Fibroblast of lung (primary cell): ENCODE data around the gene SIRPG. TPM values are rescaled to one million over a fixed set of nuclear protein-coding genes. Genes with fewer than 3 reads are reported as not detected.

Source experiments
- DNase-seq, 2 donors: peaks; one replicate each; pipeline versions ENCODE4 v3.0.0 to v3.0.0-alpha.2; 2010; ENCODE audit warnings: low read depth in 2 of 2
- H2AFZ ChIP-seq: 2 replicates; pipeline ENCODE4 v1.5.1; 2012; ENCODE audit warnings: low read length, control low read depth, inconsistent platforms
- H3K27ac ChIP-seq: 2 replicates; pipeline ENCODE4 v1.5.1; 2011; ENCODE audit warnings: low read length, control low read depth; ENCODE audit not compliant: insufficient read depth
- H3K27me3 ChIP-seq: 2 replicates; pipeline ENCODE4 v1.5.1; 2011; ENCODE audit warnings: mild to moderate bottlenecking, low read length; ENCODE audit not compliant: control insufficient read depth, insufficient read depth
- H3K36me3 ChIP-seq: 2 replicates; pipeline ENCODE4 v1.5.1; 2011; ENCODE audit warnings: low read length; ENCODE audit not compliant: control insufficient read depth, insufficient read depth
- H3K4me1 ChIP-seq: 2 replicates; pipeline ENCODE4 v1.5.1; 2011; ENCODE audit warnings: low read length; ENCODE audit not compliant: control insufficient read depth, insufficient read depth; ENCODE audit errors: extremely low read depth
- H3K4me2 ChIP-seq: 2 replicates; pipeline ENCODE4 v1.5.1; 2011; ENCODE audit warnings: low read length, control low read depth; ENCODE audit not compliant: insufficient read depth; ENCODE audit errors: extremely low read depth
- H3K4me3 ChIP-seq, 4 experiments: fragments of 200-600 bp in 1 of 4; sonication (generic) in 1 of 4; replicated peaks in 1 of 4; 2 replicates each; pipeline ENCODE4 v1.5.1; 2011 to 2016; ENCODE audit warnings: low read length in 4 of 4, low read depth in 3 of 4, mild to moderate bottlenecking in 3 of 4, control low read depth in 2 of 4, inconsistent platforms in 1 of 4, mixed read lengths in 1 of 4; ENCODE audit not compliant: insufficient read depth in 1 of 4; ENCODE audit errors: control extremely low read depth in 1 of 4
- H3K79me2 ChIP-seq: 2 replicates; pipeline ENCODE4 v1.5.1; 2012; ENCODE audit warnings: mild to moderate bottlenecking, low read length, inconsistent platforms; ENCODE audit not compliant: control insufficient read depth, insufficient read depth
- H3K9ac ChIP-seq: 2 replicates; pipeline ENCODE4 v1.5.1; 2011; ENCODE audit warnings: mild to moderate bottlenecking, low read length, control low read depth; ENCODE audit not compliant: insufficient read depth
- H3K9me3 ChIP-seq: 2 replicates; pipeline ENCODE4 v1.5.1; 2012; ENCODE audit warnings: low read depth, low read length; ENCODE audit not compliant: control insufficient read depth, insufficient read depth
- H4K20me1 ChIP-seq: 2 replicates; pipeline ENCODE4 v1.5.1; 2011; ENCODE audit warnings: low read length; ENCODE audit not compliant: control insufficient read depth, insufficient read depth; ENCODE audit errors: extremely low read depth
- CTCF ChIP-seq, 2 donors: IDR thresholded peaks in 1 of 2; conservative IDR thresholded peaks in 1 of 2; 1 replicate in 1 of 2; 2 replicates in 1 of 2; pipeline ENCODE4 v1.5.1; 2011 to 2012; ENCODE audit warnings: low read length in 2 of 2, control low read depth in 1 of 2, inconsistent platforms in 1 of 2, low read depth in 1 of 2, mild to moderate bottlenecking in 1 of 2
- EZH2 ChIP-seq: IDR thresholded peaks from 2 replicates; pipeline ENCODE4 v1.5.1; 2012; ENCODE audit warnings: low read length, control low read depth, mild to moderate bottlenecking; ENCODE audit errors: missing control alignments
- polyA plus RNA-seq, 2 donors: library from polyadenylated mRNA; depleted of rRNA in 1 of 2; stranded (reverse) in 1 of 2; unstranded in 1 of 2; fragments of >200 nt; gene quantifications; 2 replicates each; pipeline ENCODE4 v1.2.1, GENCODE V29; 2011 to 2012; ENCODE audit warnings: missing spikeins in 1 of 2
- total RNA-seq: library from RNA; depleted of rRNA; stranded (reverse); fragments of >200 nt; gene quantifications from 2 replicates; pipeline ENCODE4 v1.2.1, GENCODE V29; 2014

Gene SIRPG
- total and polyA plus RNA-seq, 2 donors (not counting 1 experiment from before 2014, with no cell fraction given) = not detected

- Histone ChIP-seq H3K27me3 (no peaks in the 10 kb centered on the region), H3K4me3 (no peak overlapping the region), H3K27ac (no peak overlapping the region), H3K4me1 (no peaks in the 10 kb centered on the region), H3K79me2 (no peaks in the 10 kb centered on the region), H3K9ac (no peak overlapping the region), H4K20me1 (no peaks in the 10 kb centered on the region), H3K9me3 (no peaks in the 10 kb centered on the region), H2AFZ (no peak overlapping the region), H3K4me2 (no peak overlapping the region), H3K36me3 (no peaks in the 10 kb centered on the region)
- DNase-seq = no peak
- TF ChIP-seq CTCF (conservative IDR thresholded peaks at IDR 0.05 in 1 of 2, IDR thresholded peaks at IDR 0.05 in 1 of 2; ENCODE audit: low read depth in 1 of 2, low read length in 2 of 2) (no peak), EZH2 (no peak)
Observed at GRCh38 chr20:1684872-1685271, 27.3 kb upstream of the SIRPG start.

GRCh38 chr20:1676650-1677049, 19.1 kb upstream of the SIRPG start:
- Histone ChIP-seq H3K4me3 (no peak overlapping the region), H3K27me3 (peaks cover 6% of the 10 kb centered on the region), H4K20me1 (no peaks in the 10 kb centered on the region), H3K36me3 (no peaks in the 10 kb centered on the region), H2AFZ (no peak overlapping the region), H3K9me3 (no peaks in the 10 kb centered on the region), H3K4me2 (no peak overlapping the region), H3K27ac (no peak overlapping the region), H3K79me2 (no peaks in the 10 kb centered on the region), H3K9ac (no peak overlapping the region), H3K4me1 (no peaks in the 10 kb centered on the region)
- no peak for DNase-seq
- TF ChIP-seq CTCF (conservative IDR thresholded peaks at IDR 0.05 in 1 of 2, IDR thresholded peaks at IDR 0.05 in 1 of 2; ENCODE audit: low read depth in 1 of 2, low read length in 2 of 2) (no peak), EZH2 (no peak)

GRCh38 chr20:1674990-1675780, 17.6 kb upstream of the SIRPG start:
- no peak for TF ChIP-seq EZH2
- TF ChIP-seq CTCF (conservative IDR thresholded peaks at IDR 0.05 in 1 of 2, IDR thresholded peaks at IDR 0.05 in 1 of 2; ENCODE audit: low read depth in 1 of 2, low read length in 2 of 2) = no peak
- H3K4me1 ChIP-seq = no peaks in the 10 kb centered on the region
- no peak for DNase-seq
- no peaks in the 10 kb centered on the region for H3K79me2 ChIP-seq
- no peak overlapping the region for H3K9ac ChIP-seq
- no peaks in the 10 kb centered on the region for H3K36me3 ChIP-seq
- H3K27ac ChIP-seq = no peak overlapping the region
- H3K4me3 ChIP-seq = no peak overlapping the region
- H2AFZ ChIP-seq = no peak overlapping the region
- no peak overlapping the region for H3K4me2 ChIP-seq
- peaks cover 6% of the 10 kb centered on the region for H3K27me3 ChIP-seq
- H4K20me1 ChIP-seq = no peaks in the 10 kb centered on the region
- H3K9me3 ChIP-seq = no peaks in the 10 kb centered on the region
